Endothelial cell (in vitro differentiated cells): ENCODE measurements around the gene PSMB5. TPM values are rescaled to one million over a fixed set of nuclear protein-coding genes. Genes with fewer than 3 reads are reported as not detected.

Experiments used
- DNase-seq: peaks from one replicate; pipeline ENCODE4 v3.0.0; 2021; ENCODE audit warnings: low spot score
- H3K27ac Mint-ChIP-seq: one replicate; pipeline ENCODE4 v1.8.0; 2021; ENCODE audit warnings: mixed read lengths, inconsistent platforms; ENCODE audit not compliant: unreplicated experiment
- H3K27me3 Mint-ChIP-seq: one replicate; pipeline ENCODE4 v1.8.0; 2021; ENCODE audit warnings: mild to moderate bottlenecking, moderate library complexity, mixed read lengths, inconsistent platforms; ENCODE audit not compliant: unreplicated experiment
- H3K36me3 Mint-ChIP-seq: one replicate; pipeline ENCODE4 v1.8.0; 2021; ENCODE audit warnings: mild to moderate bottlenecking, low read depth, mixed read lengths, inconsistent platforms; ENCODE audit not compliant: unreplicated experiment
- H3K4me1 Mint-ChIP-seq: one replicate; pipeline ENCODE4 v1.8.0; 2021; ENCODE audit warnings: mild to moderate bottlenecking, mixed read lengths, inconsistent platforms; ENCODE audit not compliant: unreplicated experiment
- H3K4me3 Mint-ChIP-seq: one replicate; pipeline ENCODE4 v1.8.0; 2021; ENCODE audit warnings: mild to moderate bottlenecking, mixed read lengths, inconsistent platforms; ENCODE audit not compliant: unreplicated experiment
- H3K9me3 Mint-ChIP-seq: one replicate; pipeline ENCODE4 v1.8.0; 2021; ENCODE audit warnings: mixed read lengths, inconsistent platforms; ENCODE audit not compliant: unreplicated experiment
- long read RNA-seq: library from polyadenylated mRNA; unstranded; transcript quantifications from one replicate; pipeline ENCODE4 v2.0.0, GENCODE V29; 2020; ENCODE audit not compliant: unreplicated experiment
- total RNA-seq: library from RNA; stranded (reverse); fragmentation: NEBNext Ultra II Directional; extraction: Animal tissue kit (Norgen Biotek cat#: 25700); gene quantifications from one replicate; pipeline ENCODE4 v1.2.1, GENCODE V29; 2021; ENCODE audit not compliant: unreplicated experiment
- TF ChIP-seq, protein P1 (sequence below): fragments of 200-600 bp; sonication (generic); IDR thresholded peaks from one replicate; pipeline ENCODE4 v1.5.0; 2021; ENCODE audit warnings: antibody characterized with exemption; ENCODE audit not compliant: unreplicated experiment

PSMB5 gene
- total RNA-seq, result 177 TPM
- long read RNA-seq, transcript PSMB5-202 (3 exons, 1,294 nt), result major isoform, 240 of 267 reads
- long read RNA-seq, transcript PSMB5-205 (4 exons, 1,117 nt), result minor isoform, 18 of 267 reads
- long read RNA-seq, partial matches to known transcripts, result 2 of 267 reads
- long read RNA-seq, other reads (novel, unspliced or antisense), result 4 of 267 reads

DNA sequence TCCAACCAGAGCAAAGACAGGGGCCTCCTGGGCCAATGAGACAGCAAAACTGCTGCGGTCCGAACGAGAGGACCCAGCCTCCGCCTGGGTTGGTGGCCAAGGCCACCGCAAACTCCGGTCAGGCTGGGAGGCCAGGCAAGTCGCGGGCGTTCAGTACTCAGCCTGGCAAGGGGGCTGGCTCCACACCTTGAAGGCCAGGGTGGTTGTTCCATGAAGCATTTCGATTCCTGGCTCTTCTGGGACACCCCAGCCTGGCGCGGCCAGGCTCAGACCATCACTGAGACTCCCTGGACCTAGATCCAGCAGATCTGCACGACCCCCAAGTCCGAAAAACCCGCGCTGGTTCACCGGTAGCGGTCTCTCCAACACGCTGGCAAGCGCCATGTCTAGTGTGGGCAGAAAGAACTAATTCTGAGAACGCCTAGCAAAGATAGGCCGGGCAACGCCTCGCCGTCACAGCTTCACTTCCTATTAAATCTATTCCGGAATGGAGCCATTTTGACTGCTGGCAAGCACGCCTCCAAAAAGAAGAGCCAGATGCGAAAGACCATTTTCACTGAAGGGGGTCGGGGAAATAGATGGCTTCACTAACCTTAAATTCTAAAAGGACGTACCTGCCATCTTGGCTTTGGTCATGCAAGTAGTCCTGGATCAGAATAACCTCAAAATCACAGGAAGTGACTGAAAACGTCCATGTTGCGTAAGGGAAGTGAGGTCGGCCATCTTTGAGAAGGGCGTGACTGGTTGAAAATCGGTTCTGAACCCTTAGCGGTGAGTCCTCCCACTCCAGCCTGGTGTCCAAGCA lies at the start of gene PSMB5:
Gene PSMB5, minus strand, starts transcription at position 403 of the 805 bp plus-strand sequence. Its CDS starts 19 bp downstream, at position 384.
- H3K27me3 Mint-ChIP-seq, result peaks cover 4% of the 10 kb centered on the region
- H3K36me3 Mint-ChIP-seq, result peaks cover 18% of the 10 kb centered on the region
- TF ChIP-seq, protein P1, sequence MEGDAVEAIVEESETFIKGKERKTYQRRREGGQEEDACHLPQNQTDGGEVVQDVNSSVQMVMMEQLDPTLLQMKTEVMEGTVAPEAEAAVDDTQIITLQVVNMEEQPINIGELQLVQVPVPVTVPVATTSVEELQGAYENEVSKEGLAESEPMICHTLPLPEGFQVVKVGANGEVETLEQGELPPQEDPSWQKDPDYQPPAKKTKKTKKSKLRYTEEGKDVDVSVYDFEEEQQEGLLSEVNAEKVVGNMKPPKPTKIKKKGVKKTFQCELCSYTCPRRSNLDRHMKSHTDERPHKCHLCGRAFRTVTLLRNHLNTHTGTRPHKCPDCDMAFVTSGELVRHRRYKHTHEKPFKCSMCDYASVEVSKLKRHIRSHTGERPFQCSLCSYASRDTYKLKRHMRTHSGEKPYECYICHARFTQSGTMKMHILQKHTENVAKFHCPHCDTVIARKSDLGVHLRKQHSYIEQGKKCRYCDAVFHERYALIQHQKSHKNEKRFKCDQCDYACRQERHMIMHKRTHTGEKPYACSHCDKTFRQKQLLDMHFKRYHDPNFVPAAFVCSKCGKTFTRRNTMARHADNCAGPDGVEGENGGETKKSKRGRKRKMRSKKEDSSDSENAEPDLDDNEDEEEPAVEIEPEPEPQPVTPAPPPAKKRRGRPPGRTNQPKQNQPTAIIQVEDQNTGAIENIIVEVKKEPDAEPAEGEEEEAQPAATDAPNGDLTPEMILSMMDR, result no peak
- H3K4me1 Mint-ChIP-seq, result peaks cover 15% of the 10 kb centered on the region
- no peaks in the 10 kb centered on the region for H3K9me3 Mint-ChIP-seq
- peak; percentile 74 for DNase-seq
- peak within 1 kb of the TSS; percentile 98 for H3K4me3 Mint-ChIP-seq
- peak within 1 kb of the TSS; percentile 99 for H3K27ac Mint-ChIP-seq

- H3K27ac Mint-ChIP-seq, result no peak overlapping the region
- peaks cover 32% of the 10 kb centered on the region for H3K36me3 Mint-ChIP-seq
- TF ChIP-seq, protein P1, result no peak
These were observed 45.8 kb upstream of the PSMB5 start for GRCh38 chr14:23080474-23080873.

GRCh38 chr14:23079716-23080115 lies 45.0 kb upstream of the PSMB5 start:
- peaks cover 31% of the 10 kb centered on the region for H3K36me3 Mint-ChIP-seq
- H3K27ac Mint-ChIP-seq, result peak overlapping the region; percentile 74
- H3K4me1 Mint-ChIP-seq, result no peaks in the 10 kb centered on the region
- DNase-seq, result no peak
- peaks cover 2% of the 10 kb centered on the region for H3K27me3 Mint-ChIP-seq
- H3K9me3 Mint-ChIP-seq, result no peaks in the 10 kb centered on the region
- peak overlapping the region; percentile 78 for H3K4me3 Mint-ChIP-seq
- TF ChIP-seq, protein P1, result no peak

More at GRCh38 chr14:23080474-23080873, 45.8 kb upstream of the PSMB5 start:
- DNase-seq, result no peak
- Mint-ChIP-seq H3K4me1 (no peaks in the 10 kb centered on the region), H3K4me3 (peak overlapping the region; percentile 10), H3K9me3 (no peaks in the 10 kb centered on the region), H3K27me3 (peaks cover 2% of the 10 kb centered on the region)

GRCh38 chr14:23078692-23079116 lies 44.0 kb upstream of the PSMB5 start:
- Mint-ChIP-seq H3K4me3 (no peak overlapping the region), H3K4me1 (no peaks in the 10 kb centered on the region), H3K36me3 (peaks cover 29% of the 10 kb centered on the region), H3K9me3 (no peaks in the 10 kb centered on the region), H3K27ac (no peak overlapping the region), H3K27me3 (peaks cover 2% of the 10 kb centered on the region)
- DNase-seq, result no peak
- TF ChIP-seq, protein P1, result no peak

DNA sequence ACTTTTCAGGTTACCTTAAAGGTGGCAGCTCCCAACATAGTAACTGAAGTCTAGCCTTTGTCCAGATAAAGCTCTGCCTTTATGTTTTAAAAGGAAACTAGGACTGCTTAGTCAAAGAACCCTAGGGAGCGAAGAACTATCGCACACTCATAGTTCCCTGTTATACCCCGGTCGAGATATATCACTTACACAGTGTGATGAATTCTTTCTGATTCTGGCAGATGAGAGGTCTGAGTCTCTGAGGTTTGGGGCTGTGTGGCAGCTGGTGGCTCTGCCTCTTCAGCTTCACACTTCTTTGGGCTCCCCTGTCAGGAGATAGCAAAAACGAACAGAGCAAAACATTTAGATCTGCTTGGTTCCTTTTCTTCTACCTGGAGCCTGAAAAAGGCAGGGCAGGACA lies 43.3 kb upstream of the PSMB5 start:
- Mint-ChIP-seq H3K27ac (no peak overlapping the region), H3K36me3 (peaks cover 29% of the 10 kb centered on the region)

More for the DNA sequence above, 43.3 kb upstream of the PSMB5 start:
- DNase-seq, result no peak
- TF ChIP-seq, protein P1, result no peak
- Mint-ChIP-seq H3K27me3 (peaks cover 2% of the 10 kb centered on the region), H3K9me3 (no peaks in the 10 kb centered on the region), H3K4me1 (no peaks in the 10 kb centered on the region), H3K4me3 (no peak overlapping the region)
